ENCODE data around the gene ETV6. TPM values are rescaled to one million over a fixed set of nuclear protein-coding genes. Genes with fewer than 3 reads are reported as not detected.

Gene ETV6
- total RNA-seq, 1 experiment from 2014 or later = 17.2 TPM

- TF ChIP-seq SIN3A (IDR thresholded peaks at IDR 0.05; ENCODE audit: borderline replicate concordance, insufficient read depth, low read depth, low read length) (no peak), TCF7L2 (IDR thresholded peaks at IDR 0.05; ENCODE audit: low read depth, low read length) (no peak)
- TF ChIP-seq, protein P1, sequence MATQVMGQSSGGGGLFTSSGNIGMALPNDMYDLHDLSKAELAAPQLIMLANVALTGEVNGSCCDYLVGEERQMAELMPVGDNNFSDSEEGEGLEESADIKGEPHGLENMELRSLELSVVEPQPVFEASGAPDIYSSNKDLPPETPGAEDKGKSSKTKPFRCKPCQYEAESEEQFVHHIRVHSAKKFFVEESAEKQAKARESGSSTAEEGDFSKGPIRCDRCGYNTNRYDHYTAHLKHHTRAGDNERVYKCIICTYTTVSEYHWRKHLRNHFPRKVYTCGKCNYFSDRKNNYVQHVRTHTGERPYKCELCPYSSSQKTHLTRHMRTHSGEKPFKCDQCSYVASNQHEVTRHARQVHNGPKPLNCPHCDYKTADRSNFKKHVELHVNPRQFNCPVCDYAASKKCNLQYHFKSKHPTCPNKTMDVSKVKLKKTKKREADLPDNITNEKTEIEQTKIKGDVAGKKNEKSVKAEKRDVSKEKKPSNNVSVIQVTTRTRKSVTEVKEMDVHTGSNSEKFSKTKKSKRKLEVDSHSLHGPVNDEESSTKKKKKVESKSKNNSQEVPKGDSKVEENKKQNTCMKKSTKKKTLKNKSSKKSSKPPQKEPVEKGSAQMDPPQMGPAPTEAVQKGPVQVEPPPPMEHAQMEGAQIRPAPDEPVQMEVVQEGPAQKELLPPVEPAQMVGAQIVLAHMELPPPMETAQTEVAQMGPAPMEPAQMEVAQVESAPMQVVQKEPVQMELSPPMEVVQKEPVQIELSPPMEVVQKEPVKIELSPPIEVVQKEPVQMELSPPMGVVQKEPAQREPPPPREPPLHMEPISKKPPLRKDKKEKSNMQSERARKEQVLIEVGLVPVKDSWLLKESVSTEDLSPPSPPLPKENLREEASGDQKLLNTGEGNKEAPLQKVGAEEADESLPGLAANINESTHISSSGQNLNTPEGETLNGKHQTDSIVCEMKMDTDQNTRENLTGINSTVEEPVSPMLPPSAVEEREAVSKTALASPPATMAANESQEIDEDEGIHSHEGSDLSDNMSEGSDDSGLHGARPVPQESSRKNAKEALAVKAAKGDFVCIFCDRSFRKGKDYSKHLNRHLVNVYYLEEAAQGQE (IDR thresholded peaks at IDR 0.05; ENCODE audit: insufficient read depth in 1 of 2, low read depth in 2 of 2, low read length in 1 of 2) = no peak
- TF ChIP-seq, protein P2, sequence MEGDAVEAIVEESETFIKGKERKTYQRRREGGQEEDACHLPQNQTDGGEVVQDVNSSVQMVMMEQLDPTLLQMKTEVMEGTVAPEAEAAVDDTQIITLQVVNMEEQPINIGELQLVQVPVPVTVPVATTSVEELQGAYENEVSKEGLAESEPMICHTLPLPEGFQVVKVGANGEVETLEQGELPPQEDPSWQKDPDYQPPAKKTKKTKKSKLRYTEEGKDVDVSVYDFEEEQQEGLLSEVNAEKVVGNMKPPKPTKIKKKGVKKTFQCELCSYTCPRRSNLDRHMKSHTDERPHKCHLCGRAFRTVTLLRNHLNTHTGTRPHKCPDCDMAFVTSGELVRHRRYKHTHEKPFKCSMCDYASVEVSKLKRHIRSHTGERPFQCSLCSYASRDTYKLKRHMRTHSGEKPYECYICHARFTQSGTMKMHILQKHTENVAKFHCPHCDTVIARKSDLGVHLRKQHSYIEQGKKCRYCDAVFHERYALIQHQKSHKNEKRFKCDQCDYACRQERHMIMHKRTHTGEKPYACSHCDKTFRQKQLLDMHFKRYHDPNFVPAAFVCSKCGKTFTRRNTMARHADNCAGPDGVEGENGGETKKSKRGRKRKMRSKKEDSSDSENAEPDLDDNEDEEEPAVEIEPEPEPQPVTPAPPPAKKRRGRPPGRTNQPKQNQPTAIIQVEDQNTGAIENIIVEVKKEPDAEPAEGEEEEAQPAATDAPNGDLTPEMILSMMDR (IDR thresholded peaks at IDR 0.05) = no peak
- in situ Hi-C loops (cut with HindIII; ENCODE audit: low pct_unique_long_range_greater_than_20kb, low sequenced_read_pairs) = no loop called here
- Histone ChIP-seq H3K4me3 (ENCODE audit: low read depth in 2 of 2, low read length in 2 of 2) (no peak overlapping the region), H3K9me3 (ENCODE audit: control insufficient read depth, insufficient read depth, low read depth, low read length) (no peaks in the 10 kb centered on the region), H3K4me1 (ENCODE audit: control insufficient read depth, insufficient read depth, low read length) (no peaks in the 10 kb centered on the region), H3K36me3 (ENCODE audit: control insufficient read depth, insufficient read depth, low read length) (no peaks in the 10 kb centered on the region), H3K27ac (ENCODE audit: low read length) (no peak overlapping the region), H3K27me3 (ENCODE audit: control insufficient read depth, insufficient read depth, low read length) (no peaks in the 10 kb centered on the region)
- BruUV-seq (replicated peaks) = no TSS peak
- no peak for DNase-seq (ENCODE audit: low read depth, low spot score)
- no peak for ATAC-seq
- ChIA-PET CTCF (no interaction called here), POLR2A (no interaction called here)
- intact Hi-C loops (cut with micrococcal nuclease; ENCODE audit: unreplicated experiment) = no loop called here
Measured at GRCh38 chr12:11778713-11779685, 129.5 kb downstream of the ETV6 start.

- ChIA-PET CTCF (no interaction called here), POLR2A (no interaction called here)
- DNase-seq (ENCODE audit: low read depth, low spot score) (no peak), ATAC-seq (no peak)
- in situ Hi-C loops (cut with HindIII; ENCODE audit: low pct_unique_long_range_greater_than_20kb, low sequenced_read_pairs) = no loop called here
- Histone ChIP-seq H3K4me1 (ENCODE audit: control insufficient read depth, insufficient read depth, low read length) (no peaks in the 10 kb centered on the region), H3K27me3 (ENCODE audit: control insufficient read depth, insufficient read depth, low read length) (no peaks in the 10 kb centered on the region), H3K9me3 (ENCODE audit: control insufficient read depth, insufficient read depth, low read depth, low read length) (no peaks in the 10 kb centered on the region), H3K36me3 (ENCODE audit: control insufficient read depth, insufficient read depth, low read length) (no peaks in the 10 kb centered on the region), H3K4me3 (ENCODE audit: low read depth in 2 of 2, low read length in 2 of 2) (no peak overlapping the region), H3K27ac (ENCODE audit: low read length) (no peak overlapping the region)
- no TSS peak for BruUV-seq (replicated peaks)
- intact Hi-C loops (cut with micrococcal nuclease; ENCODE audit: unreplicated experiment) = no loop called here
- no peak for TF ChIP-seq TCF7L2 (IDR thresholded peaks at IDR 0.05; ENCODE audit: low read depth, low read length)
- no peak for TF ChIP-seq POLR2AphosphoS5 (IDR thresholded peaks at IDR 0.05; ENCODE audit: low read depth, low read length)
- no peak for TF ChIP-seq SIN3A (IDR thresholded peaks at IDR 0.05; ENCODE audit: borderline replicate concordance, insufficient read depth, low read depth, low read length)
- TF ChIP-seq, protein P1 (IDR thresholded peaks at IDR 0.05; ENCODE audit: insufficient read depth in 1 of 2, low read depth in 2 of 2, low read length in 1 of 2) = no peak
Measured at GRCh38 chr12:11780521-11781101, 131.1 kb downstream of the ETV6 start.

Measured in Panc1 (cell line).